ENCODE measurements around the gene TNFRSF17.

DNA sequence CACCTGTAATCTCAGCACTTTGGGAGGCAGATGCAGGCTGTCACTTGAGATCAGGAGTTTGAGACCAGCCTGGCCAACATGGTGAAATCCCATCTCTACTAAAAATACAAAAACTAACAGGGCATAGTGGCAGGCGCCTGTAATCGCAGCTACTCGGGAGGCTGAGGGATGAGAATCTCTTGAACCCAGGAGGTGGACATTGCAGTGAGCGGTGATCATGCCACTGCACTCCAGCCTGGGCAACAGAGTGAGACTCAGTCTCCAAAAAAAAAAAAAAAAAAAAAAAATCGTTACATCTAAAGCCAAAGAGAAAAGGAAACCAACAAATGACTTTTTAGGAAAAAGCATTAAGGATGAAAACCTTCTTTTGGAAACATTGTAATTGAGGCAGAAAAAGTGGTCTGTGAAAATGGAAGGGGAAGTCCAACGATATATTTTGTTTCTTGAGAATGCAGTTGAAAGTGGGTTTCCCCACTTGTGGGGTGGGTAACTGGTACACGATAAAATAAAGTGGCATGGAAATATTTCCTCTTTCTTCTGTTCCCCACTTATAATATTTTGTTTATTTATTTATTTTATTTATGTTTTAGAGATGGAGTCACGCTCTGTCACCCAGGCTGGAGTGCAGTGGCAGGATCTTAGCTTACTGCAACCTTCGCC, 14.1 kb downstream of the TNFRSF17 start:
- no peak for TF ChIP-seq EZH2 (IDR thresholded peaks at IDR 0.05; ENCODE audit: borderline replicate concordance, low read depth, low read length, severe bottlenecking)
- no peak for TF ChIP-seq POLR2A (IDR thresholded peaks at IDR 0.05; ENCODE audit: low read depth, low read length)
- TF ChIP-seq CTCF (IDR thresholded peaks at IDR 0.05; ENCODE audit: extremely low read depth in 1 of 2, insufficient read depth in 1 of 2, low read depth in 1 of 2, low read length in 2 of 2) = no peak
- TF ChIP-seq FOS (IDR thresholded peaks at IDR 0.05; ENCODE audit: borderline replicate concordance, insufficient read depth, low read length) = no peak
- no peak for TF ChIP-seq POLR2AphosphoS5 (IDR thresholded peaks at IDR 0.05; ENCODE audit: insufficient read depth, low read depth, low read length)
- no peak for TF ChIP-seq MAX (IDR thresholded peaks at IDR 0.05; ENCODE audit: insufficient read depth, insufficient read length)
